D721Med (cell line): ENCODE data around the gene DEFB129.
"Not testable (repeated sequence)": the region's sequence is repeated elsewhere in the genome, so short reads cannot be mapped to it uniquely, and the experiment has no call there.

ENCODE experiments used
- DNase-seq: peaks from one replicate; pipeline ENCODE4 v3.0.0; 2011; ENCODE audit warnings: low spot score; ENCODE audit not compliant: insufficient read length
- FAIRE-seq: peaks from 2 replicates; lab custom pipeline; 2011; peaks lifted over from hg19 to GRCh38; lab: Jason Lieb, UNC
- CTCF ChIP-seq: IDR thresholded peaks from 2 replicates; pipeline ENCODE4 v1.5.1; 2012; ENCODE audit warnings: mild to moderate bottlenecking, control low read depth; ENCODE audit not compliant: insufficient read depth; ENCODE audit errors: missing control alignments

DEFB129 gene

DNA sequence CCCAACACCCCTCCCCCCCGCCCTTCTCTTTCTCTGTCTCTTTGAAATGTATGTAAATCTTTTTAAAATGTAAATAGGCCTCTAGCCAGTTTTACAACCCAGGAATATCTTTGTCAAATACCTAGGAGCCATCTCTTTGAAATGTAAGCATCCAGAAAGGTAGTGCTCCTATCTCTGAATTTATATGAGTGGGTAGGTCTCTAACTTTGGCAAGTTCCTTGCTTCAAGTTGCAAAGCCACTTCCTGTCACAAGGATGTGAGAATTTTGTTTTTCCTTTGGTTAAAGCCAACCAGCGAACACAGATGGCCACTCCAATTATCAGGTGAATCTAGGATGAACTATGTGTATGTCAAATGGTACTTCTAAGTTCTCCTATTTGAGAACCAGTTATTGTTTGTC lies 24.3 kb downstream of the DEFB129 start:
- no peak for DNase-seq
- TF ChIP-seq CTCF, result no peak
- no peak for FAIRE-seq

GRCh38 chr20:252801-253200 lies 25.7 kb downstream of the DEFB129 start:
- FAIRE-seq (no peak), DNase-seq (no peak)
- TF ChIP-seq CTCF, result no peak

GRCh38 chr20:253447-253846 lies 26.4 kb downstream of the DEFB129 start:
- not testable (repeated sequence) for DNase-seq, FAIRE-seq

DNA sequence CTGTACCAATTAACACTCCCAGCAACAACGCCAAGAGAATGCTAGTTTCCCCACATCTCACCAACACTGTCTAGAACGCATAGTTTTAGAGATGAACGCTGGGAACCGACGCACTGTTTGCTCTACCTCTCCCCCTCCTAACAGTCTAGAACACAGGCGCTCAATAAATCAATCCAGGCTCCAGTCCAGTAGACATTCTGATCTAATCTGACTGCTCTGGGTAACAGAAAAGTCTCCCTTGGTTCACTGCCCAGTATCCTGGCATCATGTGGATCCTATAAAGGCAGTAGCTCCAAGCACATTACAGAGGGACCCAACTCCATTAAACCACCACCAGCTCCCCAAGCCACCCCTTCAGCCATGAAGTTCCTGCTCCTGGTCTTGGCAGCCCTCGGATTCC lies 30.4 kb downstream of the DEFB129 start, which contains the start of gene DEFB132:
DEFB132 (plus strand) TSS at position 306 of the 400 bp plus-strand sequence; CDS start at position 361, 55 bp downstream.
- no peak for FAIRE-seq
- DNase-seq, result no peak
- no peak for TF ChIP-seq CTCF

GRCh38 chr20:258269-258858 lies 31.3 kb downstream of the DEFB129 start:
- FAIRE-seq (no peak), DNase-seq (no peak)
- no peak for TF ChIP-seq CTCF

- TF ChIP-seq CTCF, result no peak
- FAIRE-seq, result no peak
- no peak for DNase-seq
These were observed 31.9 kb downstream of the DEFB129 start for GRCh38 chr20:258963-259362.

DNA sequence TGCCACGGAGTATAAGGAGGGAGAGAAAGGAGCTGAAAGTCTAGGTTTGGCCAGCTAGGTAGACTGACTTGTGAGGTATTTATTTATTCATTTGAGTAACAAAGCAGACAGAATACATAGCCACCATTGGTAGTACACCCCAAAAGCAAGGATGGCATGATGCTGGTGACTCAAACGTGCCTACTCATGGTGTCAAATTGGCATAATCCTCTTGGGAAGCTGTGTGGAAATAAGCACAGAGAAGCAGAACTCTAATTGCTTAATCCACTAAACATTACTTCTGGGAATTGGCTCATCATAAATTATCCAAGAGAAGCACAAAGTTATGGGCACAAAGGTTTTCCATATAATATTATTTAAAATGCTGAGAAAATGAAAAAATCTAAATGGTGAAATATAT lies 32.9 kb downstream of the DEFB129 start:
- TF ChIP-seq CTCF, result no peak
- DNase-seq (no peak), FAIRE-seq (no peak)
